Endothelial cell (in vitro differentiated cells): ENCODE measurements around the gene FAM89B. TPM values are rescaled to one million over a fixed set of nuclear protein-coding genes. Genes with fewer than 3 reads are reported as not detected.

Experiments
- DNase-seq: peaks from one replicate; pipeline ENCODE4 v3.0.0; 2021; ENCODE audit warnings: low spot score
- H3K27ac Mint-ChIP-seq: one replicate; pipeline ENCODE4 v1.8.0; 2021; ENCODE audit warnings: mixed read lengths, inconsistent platforms; ENCODE audit not compliant: unreplicated experiment
- H3K27me3 Mint-ChIP-seq: one replicate; pipeline ENCODE4 v1.8.0; 2021; ENCODE audit warnings: mild to moderate bottlenecking, moderate library complexity, mixed read lengths, inconsistent platforms; ENCODE audit not compliant: unreplicated experiment
- H3K36me3 Mint-ChIP-seq: one replicate; pipeline ENCODE4 v1.8.0; 2021; ENCODE audit warnings: mild to moderate bottlenecking, low read depth, mixed read lengths, inconsistent platforms; ENCODE audit not compliant: unreplicated experiment
- H3K4me1 Mint-ChIP-seq: one replicate; pipeline ENCODE4 v1.8.0; 2021; ENCODE audit warnings: mild to moderate bottlenecking, mixed read lengths, inconsistent platforms; ENCODE audit not compliant: unreplicated experiment
- H3K4me3 Mint-ChIP-seq: one replicate; pipeline ENCODE4 v1.8.0; 2021; ENCODE audit warnings: mild to moderate bottlenecking, mixed read lengths, inconsistent platforms; ENCODE audit not compliant: unreplicated experiment
- H3K9me3 Mint-ChIP-seq: one replicate; pipeline ENCODE4 v1.8.0; 2021; ENCODE audit warnings: mixed read lengths, inconsistent platforms; ENCODE audit not compliant: unreplicated experiment
- CTCF ChIP-seq: fragments of 200-600 bp; sonication (generic); IDR thresholded peaks from one replicate; pipeline ENCODE4 v1.5.0; 2021; ENCODE audit warnings: antibody characterized with exemption; ENCODE audit not compliant: unreplicated experiment
- total RNA-seq: library from RNA; stranded (reverse); fragmentation: NEBNext Ultra II Directional; extraction: Animal tissue kit (Norgen Biotek cat#: 25700); gene quantifications from one replicate; pipeline ENCODE4 v1.2.1, GENCODE V29; 2021; ENCODE audit not compliant: unreplicated experiment

The FAM89B gene
- total RNA-seq, 1 donor from 2014 or later = 44.7 TPM

- TF ChIP-seq CTCF = no peak
- Mint-ChIP-seq H3K27ac (no peak overlapping the region), H3K27me3 (peaks cover 23% of the 10 kb centered on the region), H3K4me3 (peak overlapping the region; percentile 42), H3K4me1 (peaks cover 60% of the 10 kb centered on the region), H3K36me3 (peaks cover 72% of the 10 kb centered on the region), H3K9me3 (no peaks in the 10 kb centered on the region)
- no peak for DNase-seq
Observed at GRCh38 chr11:65607614-65608426, 35.5 kb downstream of the FAM89B start.

- H3K4me1 Mint-ChIP-seq = peaks cover 56% of the 10 kb centered on the region
- H3K4me3 Mint-ChIP-seq = peak overlapping the region; percentile 81
- peaks cover 23% of the 10 kb centered on the region for H3K27me3 Mint-ChIP-seq
- peaks cover 58% of the 10 kb centered on the region for H3K36me3 Mint-ChIP-seq
- H3K27ac Mint-ChIP-seq = peak overlapping the region; percentile 13
- no peak for DNase-seq
- TF ChIP-seq CTCF = no peak
- no peaks in the 10 kb centered on the region for H3K9me3 Mint-ChIP-seq
Observed at GRCh38 chr11:65609229-65609628, 36.9 kb downstream of the FAM89B start.

- peaks cover 54% of the 10 kb centered on the region for H3K36me3 Mint-ChIP-seq
- H3K4me3 Mint-ChIP-seq = peak overlapping the region; percentile 99
- no peak for DNase-seq
- no peak for TF ChIP-seq CTCF
- H3K27ac Mint-ChIP-seq = peak overlapping the region; percentile 74
- peaks cover 23% of the 10 kb centered on the region for H3K27me3 Mint-ChIP-seq
- no peaks in the 10 kb centered on the region for H3K9me3 Mint-ChIP-seq
- H3K4me1 Mint-ChIP-seq = peaks cover 56% of the 10 kb centered on the region
Observed at GRCh38 chr11:65609665-65610064, 37.3 kb downstream of the FAM89B start.

GRCh38 chr11:65610404-65610803 is 38.1 kb downstream of the FAM89B start:
- H3K4me1 Mint-ChIP-seq = peaks cover 56% of the 10 kb centered on the region
- peak overlapping the region; percentile 99 for H3K4me3 Mint-ChIP-seq
- H3K9me3 Mint-ChIP-seq = no peaks in the 10 kb centered on the region
- H3K27me3 Mint-ChIP-seq = peaks cover 30% of the 10 kb centered on the region
- no peak for DNase-seq
- H3K36me3 Mint-ChIP-seq = peaks cover 53% of the 10 kb centered on the region
- H3K27ac Mint-ChIP-seq = peak overlapping the region; percentile 68
- TF ChIP-seq CTCF = no peak

- peaks cover 30% of the 10 kb centered on the region for H3K27me3 Mint-ChIP-seq
- peak overlapping the region; percentile 97 for H3K27ac Mint-ChIP-seq
- H3K36me3 Mint-ChIP-seq = peaks cover 47% of the 10 kb centered on the region
- H3K4me3 Mint-ChIP-seq = peak overlapping the region; percentile 99
- TF ChIP-seq CTCF = no peak
- H3K4me1 Mint-ChIP-seq = peaks cover 55% of the 10 kb centered on the region
- no peaks in the 10 kb centered on the region for H3K9me3 Mint-ChIP-seq
- peak; percentile 81 for DNase-seq
Observed at GRCh38 chr11:65611028-65611757, 38.9 kb downstream of the FAM89B start.
